Measurements from ENCODE around the gene RGS14.

RGS14 gene, protein sequence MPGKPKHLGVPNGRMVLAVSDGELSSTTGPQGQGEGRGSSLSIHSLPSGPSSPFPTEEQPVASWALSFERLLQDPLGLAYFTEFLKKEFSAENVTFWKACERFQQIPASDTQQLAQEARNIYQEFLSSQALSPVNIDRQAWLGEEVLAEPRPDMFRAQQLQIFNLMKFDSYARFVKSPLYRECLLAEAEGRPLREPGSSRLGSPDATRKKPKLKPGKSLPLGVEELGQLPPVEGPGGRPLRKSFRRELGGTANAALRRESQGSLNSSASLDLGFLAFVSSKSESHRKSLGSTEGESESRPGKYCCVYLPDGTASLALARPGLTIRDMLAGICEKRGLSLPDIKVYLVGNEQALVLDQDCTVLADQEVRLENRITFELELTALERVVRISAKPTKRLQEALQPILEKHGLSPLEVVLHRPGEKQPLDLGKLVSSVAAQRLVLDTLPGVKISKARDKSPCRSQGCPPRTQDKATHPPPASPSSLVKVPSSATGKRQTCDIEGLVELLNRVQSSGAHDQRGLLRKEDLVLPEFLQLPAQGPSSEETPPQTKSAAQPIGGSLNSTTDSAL

DNA sequence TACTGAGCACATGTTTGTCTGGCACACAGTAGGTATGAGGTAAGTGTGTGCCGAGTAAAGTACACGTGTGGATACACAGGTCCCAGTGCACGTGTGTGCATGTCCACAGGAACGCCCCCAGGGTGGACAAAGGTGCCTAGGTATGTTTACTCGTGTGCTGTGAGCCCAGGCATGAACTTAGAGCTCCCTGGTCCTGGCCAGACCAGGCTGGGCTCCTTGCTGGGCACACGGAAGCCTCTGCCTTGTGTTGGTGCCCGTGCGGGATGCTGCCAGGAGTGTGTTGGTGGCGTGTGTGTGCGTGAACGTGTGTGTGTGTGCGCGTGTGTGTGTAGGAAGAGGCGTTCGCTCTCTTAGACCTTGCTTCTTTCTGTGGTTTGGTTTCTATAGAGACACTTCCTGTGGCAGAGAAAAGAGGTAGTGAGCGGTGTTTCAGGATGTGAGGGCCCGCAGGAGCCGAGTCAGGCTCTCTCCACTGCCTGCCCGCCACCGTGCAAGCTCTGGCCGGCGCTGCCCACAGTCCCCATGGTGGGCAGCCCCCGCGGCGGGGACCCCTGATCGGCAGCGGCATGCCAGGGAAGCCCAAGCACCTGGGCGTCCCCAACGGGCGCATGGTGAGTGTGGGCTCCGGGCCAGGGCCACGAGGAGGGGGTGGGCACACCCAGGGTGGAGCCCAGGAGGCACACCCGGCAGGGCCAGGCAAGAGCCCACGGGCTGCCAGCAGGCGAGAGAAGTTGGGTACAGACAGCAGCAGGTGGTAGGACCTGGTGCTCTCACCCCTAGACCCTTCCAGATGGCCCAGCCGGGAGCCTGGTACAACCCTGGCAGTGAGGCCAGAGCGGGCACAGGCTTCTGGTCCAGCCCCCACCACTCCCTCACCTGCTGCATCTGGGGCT is at the start of gene RGS14:
TSS of gene RGS14 (plus strand) at position 466 of the 893 bp plus-strand sequence. CDS start at position 567, 101 bp downstream.
- peak; percentile 64 for DNase-seq

DNA sequence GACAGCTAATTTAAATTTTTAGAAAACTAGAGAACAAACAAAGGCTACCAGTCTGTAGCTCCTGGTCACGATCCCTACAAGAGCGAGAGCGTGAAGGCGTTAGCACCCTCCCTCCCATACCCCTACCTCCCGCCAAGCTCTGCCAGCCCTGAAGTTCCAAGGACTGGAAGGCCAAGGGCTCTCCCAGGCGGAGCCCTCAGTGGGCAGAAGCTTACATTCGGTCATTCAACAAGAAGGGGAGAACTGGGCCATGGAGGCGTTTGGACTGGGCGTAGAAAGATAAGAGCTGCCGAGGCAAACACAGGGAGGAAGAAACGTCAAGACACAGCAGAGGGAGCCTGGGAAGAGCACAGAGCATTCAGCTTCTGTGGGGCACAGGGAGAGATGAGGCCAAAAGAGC is 49.0 kb upstream of the RGS14 start:
- no peak for DNase-seq

DNA sequence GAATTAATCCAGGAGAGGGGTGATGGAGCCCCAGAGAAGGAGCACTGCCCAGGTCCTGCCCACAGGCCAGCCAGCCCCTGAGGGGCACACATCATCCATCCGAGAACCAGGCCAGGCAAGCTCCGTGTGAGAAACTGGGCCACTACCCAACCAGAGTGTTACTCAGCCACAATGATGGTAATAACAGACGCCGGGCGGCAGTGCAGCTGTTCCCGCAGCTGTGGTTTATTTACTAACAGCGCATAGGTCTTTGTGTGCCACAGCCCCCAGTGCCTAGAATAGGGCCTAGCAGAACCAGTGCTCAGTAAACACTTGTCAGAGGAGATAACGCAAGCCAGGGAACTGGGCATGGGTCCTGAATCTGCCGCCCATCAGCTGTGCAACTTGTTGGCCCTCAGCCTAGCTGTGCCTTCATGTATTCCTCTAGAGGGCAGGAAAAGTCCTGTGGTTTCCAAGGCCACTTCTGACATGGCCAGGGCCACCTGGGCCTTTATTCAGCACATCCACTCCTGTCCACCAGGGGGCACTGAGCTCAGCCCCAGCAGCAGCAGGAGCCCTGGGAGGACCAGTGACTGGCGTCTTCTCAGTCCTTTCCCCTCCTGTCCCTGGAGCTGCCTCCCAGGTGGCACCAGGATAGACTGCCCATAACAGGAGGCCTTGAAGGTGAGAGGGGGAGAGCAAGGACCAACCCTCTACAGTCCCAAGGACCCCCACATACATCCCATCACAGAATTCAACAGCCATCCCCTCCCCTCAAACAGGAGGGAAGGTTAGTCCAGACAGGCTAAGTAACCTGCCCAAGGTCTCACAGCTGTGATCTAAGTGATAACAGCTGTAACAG is 48.2 kb upstream of the RGS14 start:
- DNase-seq: peak; percentile 60

GRCh38 chr5:177310332-177310731 is 47.4 kb upstream of the RGS14 start:
- DNase-seq: no peak

DNA sequence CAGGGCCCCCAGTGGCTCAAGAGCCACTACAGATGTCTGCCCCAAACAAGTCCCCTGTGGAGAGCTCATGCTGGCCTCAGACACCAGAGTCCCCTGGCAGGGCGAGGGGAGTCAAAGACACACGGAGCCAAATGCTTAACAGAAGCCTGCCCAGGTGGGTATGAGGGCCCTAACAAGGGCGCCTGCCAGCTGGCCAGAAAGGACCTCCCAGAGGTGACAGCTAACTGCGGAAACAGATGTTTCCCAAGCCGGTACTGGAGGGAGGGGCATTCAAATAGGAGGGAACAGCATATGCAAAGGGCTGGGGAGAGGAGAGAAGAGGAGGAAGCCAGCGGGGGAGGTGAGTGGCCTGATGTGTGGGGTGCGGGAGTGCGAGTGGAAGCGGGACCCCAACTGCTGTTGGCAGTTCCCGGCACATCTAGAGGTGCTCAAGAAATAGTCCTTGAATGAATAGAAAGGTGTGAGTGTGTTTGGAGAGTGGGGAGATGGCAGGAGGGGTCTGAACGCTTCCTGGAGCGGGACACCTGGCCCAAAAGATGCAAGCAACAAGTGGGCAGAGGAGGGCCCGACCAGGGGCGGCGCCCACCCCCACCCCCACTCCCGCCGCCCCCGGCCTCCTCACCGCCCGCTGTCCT is 46.9 kb upstream of the RGS14 start:
- DNase-seq: no peak

DNA sequence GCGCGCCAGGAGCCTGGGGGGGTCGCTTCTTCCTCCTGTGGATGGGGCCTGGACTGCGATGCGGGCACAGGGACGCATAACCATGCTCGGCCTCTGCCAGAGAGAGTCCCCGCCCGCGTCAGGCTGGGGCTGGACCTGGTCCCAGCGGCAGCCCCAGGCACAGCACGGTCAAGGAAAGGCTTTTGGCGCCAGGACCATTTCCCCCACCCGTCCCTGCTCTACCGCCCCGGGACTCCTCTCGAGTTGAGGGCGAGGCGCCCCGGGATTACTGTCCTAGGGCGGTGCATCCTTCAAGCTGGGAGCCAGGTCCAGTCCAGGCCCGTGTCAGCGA is 46.4 kb upstream of the RGS14 start:
- DNase-seq: no peak

GRCh38 chr5:177311723-177312648 is 45.7 kb upstream of the RGS14 start, which contains the start of gene MXD3:
TSS of gene MXD3 (minus strand) at chr5:177311898. CDS start at chr5:177311830, 68 bp downstream.
- peak; percentile 97 for DNase-seq

DNA sequence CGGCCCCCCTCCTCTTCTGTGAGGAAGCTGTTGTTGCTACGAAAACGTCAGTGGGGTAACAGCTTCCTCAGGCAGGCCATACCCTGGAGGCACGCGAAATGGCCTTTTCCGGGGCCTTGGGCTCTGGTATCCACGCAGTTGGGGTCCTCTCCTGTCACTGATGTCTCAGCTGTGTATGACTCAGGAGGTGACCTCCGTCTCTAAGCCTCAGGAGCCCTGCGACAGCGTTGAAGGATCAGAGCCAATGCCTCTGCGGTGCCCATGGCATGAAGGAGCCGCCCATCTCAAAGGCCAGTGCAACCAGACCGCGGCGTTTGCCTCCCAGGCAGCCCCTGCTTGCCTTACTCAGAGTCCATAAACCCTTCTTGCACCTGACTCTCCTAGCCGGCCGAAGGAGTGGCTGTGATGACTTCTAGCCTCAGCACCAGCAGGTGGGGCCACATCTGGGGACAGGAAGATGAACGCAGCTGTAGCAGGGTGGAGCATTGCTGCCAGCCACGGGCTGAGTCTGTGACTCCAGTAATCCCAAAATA is 45.0 kb upstream of the RGS14 start:
- DNase-seq: peak; percentile 60

- DNase-seq: no peak
Observed at GRCh38 chr5:177313561-177314259, 44.0 kb upstream of the RGS14 start.

GRCh38 chr5:177314376-177315342 is 43.1 kb upstream of the RGS14 start:
- no peak for DNase-seq

DNA sequence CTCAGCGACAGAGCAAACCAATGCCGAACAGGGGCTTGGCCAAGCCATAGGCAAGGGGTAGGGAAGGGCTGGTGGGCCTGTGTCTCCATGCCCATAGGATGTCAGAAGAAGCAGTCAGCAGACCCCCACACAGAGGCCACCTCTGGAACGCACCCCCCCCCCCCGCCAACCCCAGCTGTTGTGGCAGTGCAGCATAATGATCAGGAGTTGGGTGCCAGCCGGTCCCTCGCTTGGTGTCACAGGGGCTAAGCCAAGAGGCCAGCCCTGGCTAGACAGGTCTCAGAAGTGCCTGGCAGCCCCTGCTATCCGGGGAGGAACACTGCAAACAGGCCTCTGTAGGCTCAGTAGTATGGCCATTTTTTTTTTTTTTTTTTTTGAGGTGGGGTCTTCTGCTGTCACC is 42.3 kb upstream of the RGS14 start:
- no peak for DNase-seq

- DNase-seq: no peak
Observed at GRCh38 chr5:177316005-177316404, 41.7 kb upstream of the RGS14 start.

DNA sequence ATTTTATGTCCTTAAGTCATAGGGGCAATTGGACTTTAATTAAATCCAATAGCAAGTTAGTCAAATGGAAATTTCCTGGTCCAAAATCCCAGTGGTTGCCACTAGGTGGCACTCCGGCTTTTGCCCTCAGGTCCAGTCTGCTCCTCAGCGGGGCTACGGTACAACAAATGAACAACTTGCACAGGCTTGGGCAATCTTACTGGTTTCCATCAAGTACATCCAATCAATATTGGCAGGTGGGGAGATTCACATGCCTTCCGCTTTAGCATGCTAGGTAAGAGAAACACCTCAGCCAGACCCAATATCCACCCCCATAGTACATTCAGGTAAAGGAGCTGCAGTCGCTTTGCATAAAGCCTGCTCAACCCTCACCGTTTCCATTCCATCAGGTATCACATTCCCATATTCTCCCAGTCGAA is 39.8 kb upstream of the RGS14 start:
- peak; percentile 34 for DNase-seq

DNA sequence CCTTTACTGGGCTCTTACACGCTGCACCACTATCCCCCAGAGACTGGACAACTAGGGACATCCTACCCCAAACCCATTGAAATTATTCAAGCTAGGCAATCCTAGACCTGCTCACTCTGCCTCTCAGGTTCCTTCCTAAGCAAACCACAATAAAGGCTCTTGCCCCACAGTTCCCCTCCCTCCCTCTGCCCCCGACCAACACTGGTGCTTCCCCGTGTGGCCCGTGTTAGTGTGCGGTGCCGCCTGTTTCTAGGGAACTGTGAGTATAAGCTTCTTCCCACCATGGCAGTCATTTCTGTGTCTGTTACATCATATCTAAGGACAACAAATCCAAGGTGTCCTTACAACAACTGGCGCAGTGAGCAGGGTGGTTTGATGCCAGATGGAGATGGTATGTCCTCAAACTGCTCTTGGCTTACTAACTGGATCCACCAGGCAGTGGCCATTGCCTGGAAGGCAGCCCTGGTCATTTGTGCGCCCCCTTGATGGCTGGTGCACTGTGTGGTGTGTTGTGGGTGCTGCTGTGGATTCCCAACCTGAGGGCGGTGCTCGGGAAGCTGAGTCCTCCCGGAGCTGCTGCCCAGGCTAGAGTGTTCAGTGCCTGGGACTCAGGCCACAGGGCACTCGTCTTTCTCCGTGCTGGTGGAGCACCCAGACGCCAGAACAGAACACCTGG is 37.7 kb upstream of the RGS14 start:
- DNase-seq: no peak

DNA sequence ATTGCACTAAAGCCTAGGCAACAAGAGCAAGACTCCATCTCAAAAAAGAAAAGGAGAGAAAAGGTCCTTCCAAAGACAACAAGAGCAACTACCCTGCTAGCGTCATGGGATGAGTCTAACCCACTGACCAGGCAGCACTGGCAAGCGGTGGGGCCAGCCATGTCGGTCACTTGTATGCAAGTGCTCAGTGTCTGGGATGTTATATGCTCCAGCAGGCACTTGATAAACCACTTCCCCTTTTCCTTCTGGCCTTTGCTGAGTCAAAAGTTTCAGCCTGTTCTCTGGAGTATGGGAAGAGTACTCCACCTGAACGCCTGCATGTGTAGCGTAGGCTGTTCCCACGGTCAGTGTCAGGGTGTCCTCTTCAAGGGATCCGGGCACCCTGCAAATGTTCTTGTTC is 36.8 kb upstream of the RGS14 start:
- DNase-seq: no peak

DNA sequence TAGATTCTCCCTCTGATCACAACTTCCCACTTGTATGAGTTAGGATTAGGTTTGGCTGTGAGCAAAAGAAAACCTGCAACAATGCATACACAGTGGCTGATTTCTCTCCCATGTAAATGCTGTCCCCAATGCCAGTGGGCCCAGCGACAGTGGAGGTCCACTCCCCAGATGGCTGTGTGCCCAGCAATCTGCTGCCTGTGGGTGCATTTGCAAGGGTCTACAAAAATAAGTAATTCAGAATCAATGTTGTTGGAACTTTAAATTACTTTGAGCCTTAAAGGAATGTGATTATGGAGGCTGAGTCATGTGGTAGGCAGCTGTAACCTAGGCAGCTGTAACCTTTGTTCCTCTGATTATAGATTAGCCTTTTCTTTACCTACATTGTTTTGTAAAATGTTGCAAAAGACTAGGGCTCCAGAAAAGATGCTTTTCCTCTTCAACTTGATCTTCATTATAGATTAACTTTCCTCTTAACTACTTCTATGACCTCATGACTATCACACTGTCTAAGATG is 31.8 kb upstream of the RGS14 start:
- no peak for DNase-seq

- DNase-seq: no peak
Observed at GRCh38 chr5:177327539-177328522, 29.9 kb upstream of the RGS14 start.
